Mesendoderm (in vitro differentiated cells): ENCODE data around the gene NR3C2.

Experiments
- DNase-seq: peaks from one replicate; pipeline ENCODE4 v3.0.0; 2013
- H2AK5ac ChIP-seq: 2 replicates; pipeline ENCODE4 v1.6.1; 2013; ENCODE audit warnings: low read length, inconsistent platforms
- H2BK120ac ChIP-seq: 2 replicates; pipeline ENCODE4 v1.6.1; 2013; ENCODE audit warnings: low read depth, mild to moderate bottlenecking, low read length, moderate library complexity, mixed read lengths
- H2BK15ac ChIP-seq: replicated peaks from 2 replicates; pipeline ENCODE4 v1.6.1; 2013; ENCODE audit warnings: low read depth, mild to moderate bottlenecking, moderate library complexity
- H2BK5ac ChIP-seq: 2 replicates; pipeline ENCODE4 v1.6.1; 2013; ENCODE audit warnings: low read length, inconsistent platforms
- H3K18ac ChIP-seq: 2 replicates; pipeline ENCODE4 v1.6.1; 2013; ENCODE audit warnings: mild to moderate bottlenecking, low read length, mixed read lengths
- H3K23ac ChIP-seq: one replicate; pipeline ENCODE4 v1.6.1; 2013; ENCODE audit warnings: low read length
- H3K27ac ChIP-seq: 2 replicates; pipeline ENCODE4 v1.5.1; 2013; ENCODE audit warnings: low read depth, mild to moderate bottlenecking, inconsistent platforms, low read length, moderate library complexity
- H3K27me3 ChIP-seq: 2 replicates; pipeline ENCODE4 v1.6.1; 2013; ENCODE audit warnings: low read length, control low read depth, mild to moderate bottlenecking, inconsistent platforms; ENCODE audit not compliant: insufficient read depth, poor library complexity
- H3K36me3 ChIP-seq: 2 replicates; pipeline ENCODE4 v1.6.1; 2013; ENCODE audit warnings: low read length, inconsistent platforms; ENCODE audit not compliant: control insufficient read depth, insufficient read depth
- H3K4ac ChIP-seq: one replicate; pipeline ENCODE4 v1.6.1; 2013; ENCODE audit warnings: low read depth, mild to moderate bottlenecking, low read length, moderate library complexity
- H3K4me1 ChIP-seq: 2 replicates; pipeline ENCODE4 v1.6.1; 2013; ENCODE audit warnings: low read depth, low read length, inconsistent platforms; ENCODE audit not compliant: control insufficient read depth
- H3K4me2 ChIP-seq: 2 replicates; pipeline ENCODE4 v1.6.1; 2013; ENCODE audit warnings: low read length
- H3K4me3 ChIP-seq: 2 replicates; pipeline ENCODE4 v1.5.1; 2013; ENCODE audit warnings: mild to moderate bottlenecking, low read length
- H3K56ac ChIP-seq: one replicate; pipeline ENCODE4 v1.6.1; 2013; ENCODE audit warnings: low read length
- H3K79me1 ChIP-seq: 2 replicates; pipeline ENCODE4 v1.6.1; 2013; ENCODE audit warnings: low read length, inconsistent platforms
- H3K79me2 ChIP-seq: 2 replicates; pipeline ENCODE4 v1.6.1; 2013; ENCODE audit warnings: mild to moderate bottlenecking, low read length; ENCODE audit not compliant: control insufficient read depth, insufficient read depth
- H3K9ac ChIP-seq: 2 replicates; pipeline ENCODE4 v1.6.1; 2013; ENCODE audit warnings: low read length, inconsistent platforms
- H4K5ac ChIP-seq: one replicate; pipeline ENCODE4 v1.6.1; 2013; ENCODE audit warnings: low read length
- H4K8ac ChIP-seq: one replicate; pipeline ENCODE4 v1.6.1; 2013; ENCODE audit warnings: low read depth, mild to moderate bottlenecking, control low read depth, low read length, moderate library complexity
- WGBS: extraction: QIAGEN DNeasy Blood & Tissue Kit; methylation state at CpG from one replicate; pipeline ENCODE4 v1.1.7; 2013; ENCODE audit warnings: low lambda C conversion rate, missing lambda C conversion rate; ENCODE audit not compliant: insufficient coverage; ENCODE audit errors: extremely low coverage; 5-methylcytosine and 5-hydroxymethylcytosine counted together

NR3C2 gene

DNA sequence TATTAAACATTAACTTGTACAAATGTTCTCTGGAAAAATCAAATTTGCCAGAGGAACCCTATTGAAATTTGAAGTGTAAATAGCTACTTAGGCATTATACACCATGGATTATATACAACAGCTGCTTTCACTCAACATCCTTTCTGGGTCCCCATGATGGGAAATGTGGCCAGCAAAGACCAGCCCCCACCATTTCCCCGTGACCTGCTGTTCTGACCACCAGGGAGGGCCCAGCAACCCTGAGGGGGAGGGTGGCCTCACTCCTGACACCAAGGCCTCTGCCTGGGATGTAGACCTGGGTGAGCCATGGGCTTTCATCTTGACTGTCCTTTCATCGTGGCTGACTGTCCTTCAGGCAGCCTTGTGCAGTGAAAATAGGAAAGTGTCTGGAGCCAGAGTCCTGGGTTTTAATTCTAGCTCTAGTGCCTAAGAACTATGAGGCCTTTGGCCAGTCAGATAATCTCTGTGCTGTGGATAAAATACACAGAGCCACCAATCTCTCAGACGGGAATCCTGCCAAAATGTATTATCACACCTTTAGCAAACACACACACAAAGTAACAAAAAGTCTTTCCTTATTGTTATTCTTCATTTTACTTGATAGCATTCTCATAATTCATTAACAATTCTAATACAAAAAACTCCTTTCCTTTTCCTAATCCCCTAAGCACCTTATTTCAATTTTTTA, 45.1 kb downstream of the NR3C2 start:
- H3K27ac ChIP-seq = no peak overlapping the region
- no peak overlapping the region for H3K9ac ChIP-seq
- H3K79me2 ChIP-seq = no peaks in the 10 kb centered on the region
- H3K56ac ChIP-seq = no peak overlapping the region
- no peak for DNase-seq
- no peaks in the 10 kb centered on the region for H3K4me1 ChIP-seq
- no peaks in the 10 kb centered on the region for H3K27me3 ChIP-seq
- H3K4ac ChIP-seq = no peak overlapping the region
- no peak overlapping the region for H2BK5ac ChIP-seq
- H3K4me2 ChIP-seq = no peak overlapping the region
- H3K4me3 ChIP-seq = no peak overlapping the region
- H3K79me1 ChIP-seq = no peaks in the 10 kb centered on the region
- H2BK15ac ChIP-seq = no peak overlapping the region
- H3K18ac ChIP-seq = no peak overlapping the region
- WGBS = no CpG with 5 or more reads among the region's 3 CpGs
- H2AK5ac ChIP-seq = no peak overlapping the region
- no peaks in the 10 kb centered on the region for H3K36me3 ChIP-seq
- H3K23ac ChIP-seq = no peak overlapping the region
- H4K8ac ChIP-seq = no peak overlapping the region
- no peak overlapping the region for H2BK120ac ChIP-seq
- H4K5ac ChIP-seq = no peak overlapping the region

DNA sequence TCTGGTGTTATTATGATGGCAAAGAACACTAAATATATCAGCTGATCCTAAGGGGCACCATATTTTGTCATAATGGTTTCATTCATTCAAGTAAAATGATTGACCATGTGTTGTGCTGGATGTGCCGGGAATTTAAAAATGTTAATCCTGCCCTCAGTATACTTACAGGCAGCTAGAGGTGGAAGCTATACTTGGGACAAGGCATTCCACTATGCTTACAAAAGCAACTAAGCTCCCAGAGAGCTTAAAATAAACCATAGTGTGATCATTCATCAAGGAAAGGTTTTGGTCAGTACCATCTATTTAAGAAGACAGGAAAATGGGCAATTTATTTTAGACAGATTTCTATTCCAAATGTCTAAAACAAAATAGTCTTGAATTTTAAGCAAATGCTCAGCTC, 46.4 kb downstream of the NR3C2 start:
- Histone ChIP-seq H3K4me1 (no peaks in the 10 kb centered on the region), H3K4ac (no peak overlapping the region), H2BK5ac (no peak overlapping the region), H3K27me3 (no peaks in the 10 kb centered on the region), H2AK5ac (no peak overlapping the region), H4K5ac (no peak overlapping the region), H3K18ac (no peak overlapping the region), H3K56ac (no peak overlapping the region), H3K79me2 (no peaks in the 10 kb centered on the region), H3K36me3 (no peaks in the 10 kb centered on the region), H3K27ac (no peak overlapping the region), H3K9ac (no peak overlapping the region), H3K4me3 (no peak overlapping the region), H2BK15ac (no peak overlapping the region), H3K79me1 (no peaks in the 10 kb centered on the region), H3K23ac (no peak overlapping the region), H3K4me2 (no peak overlapping the region), H2BK120ac (no peak overlapping the region), H4K8ac (no peak overlapping the region)
- no CpG with 5 or more reads among the region's 1 CpG for WGBS
- no peak for DNase-seq

DNA sequence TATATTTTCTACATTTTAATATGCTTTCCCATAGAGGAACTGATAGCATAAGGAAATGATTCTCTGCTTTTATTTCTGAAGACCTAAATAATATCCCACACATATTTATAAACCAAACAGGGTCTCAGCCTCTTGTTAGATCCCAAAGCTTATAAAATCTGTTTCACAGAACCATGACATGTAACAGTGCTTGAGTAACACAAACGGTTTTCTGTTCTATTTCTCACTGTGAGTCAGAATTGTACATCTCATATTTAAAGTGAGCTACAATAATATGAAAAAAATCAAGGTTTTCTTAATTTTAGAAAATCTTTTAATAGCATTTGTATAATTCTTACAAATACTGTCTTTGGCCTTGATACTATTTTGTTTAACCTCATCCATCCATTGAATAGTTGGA, 51.2 kb downstream of the NR3C2 start:
- Histone ChIP-seq H3K4me3 (no peak overlapping the region), H3K27me3 (no peaks in the 10 kb centered on the region), H3K56ac (no peak overlapping the region), H2BK120ac (no peak overlapping the region), H2BK5ac (no peak overlapping the region), H3K23ac (no peak overlapping the region), H3K4me1 (no peaks in the 10 kb centered on the region), H3K79me2 (no peaks in the 10 kb centered on the region), H3K4me2 (no peak overlapping the region), H3K27ac (no peak overlapping the region), H4K5ac (no peak overlapping the region), H2BK15ac (no peak overlapping the region), H3K18ac (no peak overlapping the region), H2AK5ac (no peak overlapping the region), H3K79me1 (no peaks in the 10 kb centered on the region), H4K8ac (no peak overlapping the region), H3K36me3 (no peaks in the 10 kb centered on the region), H3K4ac (no peak overlapping the region), H3K9ac (no peak overlapping the region)
- DNase-seq = no peak
- WGBS = no CpG with 5 or more reads among the region's 1 CpG

DNA sequence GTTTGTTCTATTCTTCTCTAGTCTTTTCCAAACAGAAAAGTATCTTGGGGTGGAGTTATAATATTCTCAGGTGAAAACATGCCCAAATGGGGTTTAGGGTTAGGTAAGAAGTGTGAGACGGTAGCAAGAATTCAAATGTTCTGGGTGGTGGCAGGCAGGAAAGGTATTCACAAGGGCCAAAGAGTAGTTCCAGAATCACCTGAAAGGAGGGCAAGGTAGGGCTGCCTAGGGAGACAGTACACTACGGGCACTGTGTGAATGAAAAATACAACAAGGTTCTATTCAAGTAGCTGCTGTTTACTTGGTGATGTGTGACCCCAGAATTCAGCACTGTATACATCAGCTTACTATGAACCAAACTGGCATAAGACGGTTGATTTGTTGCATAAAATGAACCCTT, 51.9 kb downstream of the NR3C2 start:
- no peak overlapping the region for H3K4me2 ChIP-seq
- H2AK5ac ChIP-seq = no peak overlapping the region
- DNase-seq = no peak
- H2BK15ac ChIP-seq = no peak overlapping the region
- H3K9ac ChIP-seq = no peak overlapping the region
- WGBS = no CpG with 5 or more reads among the region's 3 CpGs
- H2BK120ac ChIP-seq = no peak overlapping the region
- H4K5ac ChIP-seq = no peak overlapping the region
- H3K27ac ChIP-seq = no peak overlapping the region
- H3K4me1 ChIP-seq = no peaks in the 10 kb centered on the region
- no peak overlapping the region for H3K18ac ChIP-seq
- no peak overlapping the region for H3K23ac ChIP-seq
- H3K4me3 ChIP-seq = no peak overlapping the region
- no peak overlapping the region for H4K8ac ChIP-seq
- H3K79me1 ChIP-seq = no peaks in the 10 kb centered on the region
- no peak overlapping the region for H3K4ac ChIP-seq
- H2BK5ac ChIP-seq = no peak overlapping the region
- H3K36me3 ChIP-seq = no peaks in the 10 kb centered on the region
- no peaks in the 10 kb centered on the region for H3K27me3 ChIP-seq
- H3K79me2 ChIP-seq = no peaks in the 10 kb centered on the region
- H3K56ac ChIP-seq = no peak overlapping the region

DNA sequence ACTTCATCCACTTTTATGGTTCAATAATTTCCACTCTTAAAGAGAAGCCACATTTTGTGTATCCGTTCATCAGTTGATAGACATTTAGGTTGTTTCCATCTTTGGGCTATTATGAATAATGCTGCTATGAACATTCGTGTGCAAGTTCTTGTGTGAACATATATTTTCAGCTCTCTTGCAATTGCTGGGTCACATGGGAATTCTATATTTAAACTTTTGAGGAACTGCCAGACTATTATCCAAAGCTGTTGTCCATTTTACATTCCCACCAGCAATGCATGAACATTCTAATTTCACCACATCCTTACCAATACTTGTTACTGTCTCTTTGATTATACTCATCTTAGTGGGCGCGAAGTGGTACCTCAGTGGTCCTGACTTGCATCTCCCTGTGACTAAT, 61.9 kb downstream of the NR3C2 start:
- no CpG with 5 or more reads among the region's 4 CpGs for WGBS
- no peak overlapping the region for H3K9ac ChIP-seq
- H2BK15ac ChIP-seq = no peak overlapping the region
- no peak overlapping the region for H2AK5ac ChIP-seq
- H3K56ac ChIP-seq = no peak overlapping the region
- no peak overlapping the region for H2BK5ac ChIP-seq
- H3K4me1 ChIP-seq = no peaks in the 10 kb centered on the region
- no peaks in the 10 kb centered on the region for H3K27me3 ChIP-seq
- H3K23ac ChIP-seq = no peak overlapping the region
- H4K5ac ChIP-seq = no peak overlapping the region
- no peak overlapping the region for H3K4me2 ChIP-seq
- no peak overlapping the region for H3K4ac ChIP-seq
- H3K36me3 ChIP-seq = no peaks in the 10 kb centered on the region
- H4K8ac ChIP-seq = no peak overlapping the region
- DNase-seq = no peak
- H3K4me3 ChIP-seq = no peak overlapping the region
- no peak overlapping the region for H3K18ac ChIP-seq
- no peak overlapping the region for H2BK120ac ChIP-seq
- no peaks in the 10 kb centered on the region for H3K79me1 ChIP-seq
- no peaks in the 10 kb centered on the region for H3K79me2 ChIP-seq
- no peak overlapping the region for H3K27ac ChIP-seq

DNA sequence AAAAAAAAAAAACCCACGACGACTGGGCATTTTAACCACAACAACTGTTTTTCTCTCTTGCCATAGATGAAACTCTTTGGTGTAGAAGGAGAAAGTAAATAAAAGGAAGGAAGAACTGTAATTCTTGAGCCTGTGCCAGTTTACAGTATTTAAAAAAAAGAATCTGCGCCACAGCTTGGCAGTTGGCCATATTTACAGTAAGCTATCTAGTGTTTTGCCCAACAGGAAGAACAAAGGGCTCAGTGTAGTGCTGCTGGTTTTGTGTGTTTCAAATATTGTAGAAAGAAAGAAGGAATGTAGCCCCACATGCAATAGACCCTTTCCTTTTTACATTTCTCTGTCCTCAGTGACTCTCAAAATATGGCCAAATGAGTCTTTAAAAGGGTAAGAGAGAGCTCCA, 66.1 kb downstream of the NR3C2 start:
- H3K23ac ChIP-seq = no peak overlapping the region
- H3K56ac ChIP-seq = no peak overlapping the region
- WGBS = no CpG with 5 or more reads among the region's 3 CpGs
- no peak overlapping the region for H4K8ac ChIP-seq
- H3K79me2 ChIP-seq = no peaks in the 10 kb centered on the region
- H3K4me1 ChIP-seq = no peaks in the 10 kb centered on the region
- H3K79me1 ChIP-seq = no peaks in the 10 kb centered on the region
- no peak overlapping the region for H4K5ac ChIP-seq
- no peak overlapping the region for H2BK120ac ChIP-seq
- H3K27ac ChIP-seq = no peak overlapping the region
- H2BK15ac ChIP-seq = no peak overlapping the region
- H3K27me3 ChIP-seq = no peaks in the 10 kb centered on the region
- no peak overlapping the region for H2AK5ac ChIP-seq
- H3K4me3 ChIP-seq = no peak overlapping the region
- H3K4ac ChIP-seq = no peak overlapping the region
- no peak overlapping the region for H2BK5ac ChIP-seq
- no peak for DNase-seq
- H3K9ac ChIP-seq = no peak overlapping the region
- H3K36me3 ChIP-seq = no peaks in the 10 kb centered on the region
- H3K4me2 ChIP-seq = no peak overlapping the region
- no peak overlapping the region for H3K18ac ChIP-seq
